Liver (tissue), 9 donors: ENCODE results near the gene RAI1. TPM values are rescaled to one million over a fixed set of nuclear protein-coding genes. Genes with fewer than 3 reads are reported as not detected.

ENCODE experiments used
- DNase-seq: peaks from one replicate; pipeline ENCODE4 v3.0.0-alpha.2; 2017; ENCODE audit warnings: low spot score
- H3K27ac ChIP-seq, 2 donors: one replicate each; pipeline ENCODE4 v1.7.0; 2013; ENCODE audit warnings: inconsistent platforms in 2 of 2, low read length in 2 of 2, control low read depth in 1 of 2, low read depth in 1 of 2, mild to moderate bottlenecking in 1 of 2
- H3K27me3 ChIP-seq, 4 donors: one replicate each; pipeline versions ENCODE4 v1.6.1 to v1.7.0; 2013; ENCODE audit warnings: low read length in 3 of 4, inconsistent platforms in 1 of 4, mild to moderate bottlenecking in 1 of 4, moderate library complexity in 1 of 4; ENCODE audit not compliant: control insufficient read depth in 4 of 4, insufficient read depth in 4 of 4
- H3K36me3 ChIP-seq, 4 donors: one replicate each; pipeline versions ENCODE4 v1.6.1 to v1.7.0; 2013; ENCODE audit warnings: low read length in 3 of 4, mild to moderate bottlenecking in 3 of 4, low read depth in 1 of 4, moderate library complexity in 1 of 4; ENCODE audit not compliant: control insufficient read depth in 4 of 4, insufficient read depth in 3 of 4
- H3K4me1 ChIP-seq, 4 donors: one replicate each; pipeline versions ENCODE4 v1.6.1 to v1.7.0; 2013; ENCODE audit warnings: low read length in 3 of 4, mild to moderate bottlenecking in 3 of 4, moderate library complexity in 1 of 4; ENCODE audit not compliant: control insufficient read depth in 4 of 4, insufficient read depth in 4 of 4
- H3K4me3 ChIP-seq, 3 donors: one replicate each; pipeline versions ENCODE4 v1.6.1 to v1.7.0; 2013; ENCODE audit warnings: low read length in 3 of 3, control low read depth in 1 of 3, low read depth in 1 of 3, mild to moderate bottlenecking in 1 of 3
- H3K9ac ChIP-seq, 2 donors: one replicate each; pipeline ENCODE4 v1.7.0; 2013; ENCODE audit warnings: low read length in 2 of 2, mild to moderate bottlenecking in 2 of 2, moderate library complexity in 2 of 2, control low read depth in 1 of 2, low read depth in 1 of 2
- H3K9me3 ChIP-seq, 4 donors: one replicate each; pipeline versions ENCODE4 v1.6.1 to v1.7.0; 2013; ENCODE audit warnings: low read length in 3 of 4; ENCODE audit not compliant: control insufficient read depth in 4 of 4
- EGR1 ChIP-seq, 2 donors: IDR thresholded peaks; 2 replicates each; pipeline ENCODE4 v1.6.1; 2016 to 2018; ENCODE audit warnings: antibody characterized with exemption in 2 of 2, low read depth in 2 of 2
- FOXA1 ChIP-seq: IDR thresholded peaks from 2 replicates; pipeline ENCODE4 v1.6.1; 2016; ENCODE audit warnings: antibody characterized with exemption
- FOXA2 ChIP-seq: IDR thresholded peaks from 2 replicates; pipeline ENCODE4 v1.6.1; 2016; ENCODE audit warnings: antibody characterized with exemption
- GABPA ChIP-seq, 2 donors: IDR thresholded peaks in 1 of 2; conservative IDR thresholded peaks in 1 of 2; 2 replicates each; pipeline ENCODE4 v1.6.1; 2016; ENCODE audit warnings: antibody characterized with exemption in 2 of 2, mild to moderate bottlenecking in 1 of 2, moderate library complexity in 1 of 2
- HNF4A ChIP-seq, 2 donors: conservative IDR thresholded peaks; 2 replicates each; pipeline ENCODE4 v1.6.1; 2016; ENCODE audit warnings: antibody characterized with exemption in 2 of 2, mild to moderate bottlenecking in 2 of 2
- HNF4G ChIP-seq: IDR thresholded peaks from 2 replicates; pipeline ENCODE4 v1.6.1; 2016; ENCODE audit warnings: antibody characterized with exemption
- JUND ChIP-seq, 2 donors: IDR thresholded peaks; 2 replicates each; pipeline ENCODE4 v1.6.1; 2016; ENCODE audit warnings: antibody characterized with exemption in 2 of 2
- NR2F2 ChIP-seq: IDR thresholded peaks from 2 replicates; pipeline ENCODE4 v1.6.1; 2016; ENCODE audit warnings: antibody characterized with exemption
- RAD21 ChIP-seq, 2 donors: IDR thresholded peaks; 2 replicates each; pipeline ENCODE4 v1.6.1; 2016; ENCODE audit warnings: antibody characterized with exemption in 2 of 2, mild to moderate bottlenecking in 2 of 2
- RXRA ChIP-seq, 2 donors: IDR thresholded peaks; 2 replicates each; pipeline ENCODE4 v1.6.1; 2017 to 2018; ENCODE audit warnings: antibody characterized with exemption in 2 of 2, mild to moderate bottlenecking in 1 of 2
- SP1 ChIP-seq: IDR thresholded peaks from 2 replicates; pipeline ENCODE4 v1.6.1; 2018; ENCODE audit warnings: antibody characterized with exemption, mild to moderate bottlenecking
- TAF1 ChIP-seq: conservative IDR thresholded peaks from 2 replicates; pipeline ENCODE4 v1.6.1; 2016; ENCODE audit warnings: antibody characterized with exemption, mild to moderate bottlenecking
- YY1 ChIP-seq: IDR thresholded peaks from 2 replicates; pipeline ENCODE4 v1.6.1; 2016; ENCODE audit warnings: antibody characterized with exemption, mild to moderate bottlenecking
- WGBS: extraction: QIAGEN DNeasy Blood & Tissue Kit; methylation state at CpG from one replicate; pipeline ENCODE4 v1.1.7; 2013; 5-methylcytosine and 5-hydroxymethylcytosine counted together
- polyA plus RNA-seq, 2 donors: library from polyadenylated mRNA; stranded (reverse) in 1 of 2; unstranded in 1 of 2; fragments of 200-250 nt in 1 of 2; fragments of >200 nt in 1 of 2; fragmentation: Nextera tagmentation in 1 of 2; extraction: Ambion mirVana in 1 of 2; gene quantifications; one replicate each; pipeline versions ENCODE4 v1.2.1 to v1.2.3, GENCODE V29; 2013 to 2015
- total RNA-seq, 2 donors: library from RNA; depleted of rRNA; stranded (reverse); fragments of >200 nt; gene quantifications; one replicate each; pipeline ENCODE4 v1.2.3, GENCODE V29; 2014
- TF ChIP-seq, protein P1 (sequence below): IDR thresholded peaks from 2 replicates; pipeline ENCODE4 v1.6.1; 2016; ENCODE audit warnings: antibody characterized with exemption
- TF ChIP-seq, protein P2 (sequence below): IDR thresholded peaks from 2 replicates; pipeline ENCODE4 v1.6.1; 2016; ENCODE audit warnings: antibody characterized with exemption
- TF ChIP-seq, protein P3 (sequence below): fragments of 150-350 bp; IDR thresholded peaks from 2 replicates; pipeline ENCODE4 v1.5.1; 2017; ENCODE audit warnings: improper control_type of control experiment, low read depth, low read length; ENCODE audit not compliant: missing input control
- TF ChIP-seq, protein P4 (sequence below): IDR thresholded peaks from 2 replicates; pipeline ENCODE4 v1.6.1; 2016; ENCODE audit warnings: antibody characterized with exemption, mild to moderate bottlenecking
- TF ChIP-seq, protein P5 (sequence below): IDR thresholded peaks from 2 replicates; pipeline ENCODE4 v1.6.1; 2016; ENCODE audit warnings: antibody characterized with exemption
- donor health status: healthy.
- donor health status: healthy.
- donor health status: healthy.
- donor health status: healthy.
- donor health status: healthy.

RAI1 gene
- total and polyA plus RNA-seq, 4 donors: 0.57 to 7.6 (median 5.3) TPM

DNA sequence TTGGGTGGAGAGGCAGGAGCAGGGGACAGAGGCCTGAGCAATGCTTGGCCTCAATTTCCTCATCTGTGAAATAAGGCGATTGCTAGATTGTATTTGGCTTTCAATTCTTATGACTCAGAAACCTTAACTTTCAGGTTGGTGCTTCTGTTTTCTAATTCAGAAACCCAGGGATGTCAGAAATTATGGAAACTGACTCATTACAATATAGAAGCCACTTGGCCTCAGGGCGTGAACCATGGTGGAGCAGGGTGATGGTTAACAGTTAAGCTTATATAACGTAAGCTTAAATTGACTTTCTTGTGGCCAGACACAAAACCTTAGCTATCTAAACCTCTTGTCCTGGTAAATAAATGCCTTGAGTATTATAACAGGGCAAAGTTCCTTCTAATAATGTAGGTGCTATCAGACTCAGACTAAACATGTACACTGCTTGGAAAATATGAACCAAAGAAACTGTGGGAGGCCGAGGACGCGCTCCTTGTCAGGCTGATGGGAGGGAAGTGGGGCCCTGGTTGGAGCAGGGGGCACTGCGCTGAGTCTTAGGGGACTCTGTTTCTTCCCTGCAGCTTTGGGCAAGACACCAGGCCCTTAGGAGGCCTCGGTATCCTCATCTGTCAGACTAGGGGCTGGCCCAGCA is 172.7 kb downstream of the RAI1 start:
- 92% methylated on average over 8 of the region's 8 CpGs for WGBS

More for the DNA sequence above, 172.7 kb downstream of the RAI1 start:
- H3K9ac ChIP-seq: no peak overlapping the region
- peaks cover 5 to 18% (median 10%) of the 10 kb centered on the region in 4 donors for H3K4me1 ChIP-seq
- no peaks in the 10 kb centered on the region for H3K9me3 ChIP-seq
- no peak for TF ChIP-seq NR2F2
- TF ChIP-seq, protein P1, sequence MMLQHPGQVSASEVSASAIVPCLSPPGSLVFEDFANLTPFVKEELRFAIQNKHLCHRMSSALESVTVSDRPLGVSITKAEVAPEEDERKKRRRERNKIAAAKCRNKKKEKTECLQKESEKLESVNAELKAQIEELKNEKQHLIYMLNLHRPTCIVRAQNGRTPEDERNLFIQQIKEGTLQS: no peak
- no peak for TF ChIP-seq SP1
- no peak for TF ChIP-seq RAD21 (IDR thresholded peaks at IDR 0.05)
- no peak for TF ChIP-seq RXRA (IDR thresholded peaks at IDR 0.05)
- TF ChIP-seq, protein P2, sequence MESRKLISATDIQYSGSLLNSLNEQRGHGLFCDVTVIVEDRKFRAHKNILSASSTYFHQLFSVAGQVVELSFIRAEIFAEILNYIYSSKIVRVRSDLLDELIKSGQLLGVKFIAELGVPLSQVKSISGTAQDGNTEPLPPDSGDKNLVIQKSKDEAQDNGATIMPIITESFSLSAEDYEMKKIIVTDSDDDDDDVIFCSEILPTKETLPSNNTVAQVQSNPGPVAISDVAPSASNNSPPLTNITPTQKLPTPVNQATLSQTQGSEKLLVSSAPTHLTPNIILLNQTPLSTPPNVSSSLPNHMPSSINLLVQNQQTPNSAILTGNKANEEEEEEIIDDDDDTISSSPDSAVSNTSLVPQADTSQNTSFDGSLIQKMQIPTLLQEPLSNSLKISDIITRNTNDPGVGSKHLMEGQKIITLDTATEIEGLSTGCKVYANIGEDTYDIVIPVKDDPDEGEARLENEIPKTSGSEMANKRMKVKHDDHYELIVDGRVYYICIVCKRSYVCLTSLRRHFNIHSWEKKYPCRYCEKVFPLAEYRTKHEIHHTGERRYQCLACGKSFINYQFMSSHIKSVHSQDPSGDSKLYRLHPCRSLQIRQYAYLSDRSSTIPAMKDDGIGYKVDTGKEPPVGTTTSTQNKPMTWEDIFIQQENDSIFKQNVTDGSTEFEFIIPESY: no peak
- no peak for TF ChIP-seq FOXA1
- TF ChIP-seq JUND (IDR thresholded peaks at IDR 0.05): no peak
- no peak for TF ChIP-seq HNF4A (conservative IDR thresholded peaks at IDR 0.05)
- no peak for TF ChIP-seq TAF1
- TF ChIP-seq EGR1 (IDR thresholded peaks at IDR 0.05; ENCODE audit: low read depth in 2 of 2): no peak
- TF ChIP-seq HNF4G: no peak
- TF ChIP-seq, protein P3, sequence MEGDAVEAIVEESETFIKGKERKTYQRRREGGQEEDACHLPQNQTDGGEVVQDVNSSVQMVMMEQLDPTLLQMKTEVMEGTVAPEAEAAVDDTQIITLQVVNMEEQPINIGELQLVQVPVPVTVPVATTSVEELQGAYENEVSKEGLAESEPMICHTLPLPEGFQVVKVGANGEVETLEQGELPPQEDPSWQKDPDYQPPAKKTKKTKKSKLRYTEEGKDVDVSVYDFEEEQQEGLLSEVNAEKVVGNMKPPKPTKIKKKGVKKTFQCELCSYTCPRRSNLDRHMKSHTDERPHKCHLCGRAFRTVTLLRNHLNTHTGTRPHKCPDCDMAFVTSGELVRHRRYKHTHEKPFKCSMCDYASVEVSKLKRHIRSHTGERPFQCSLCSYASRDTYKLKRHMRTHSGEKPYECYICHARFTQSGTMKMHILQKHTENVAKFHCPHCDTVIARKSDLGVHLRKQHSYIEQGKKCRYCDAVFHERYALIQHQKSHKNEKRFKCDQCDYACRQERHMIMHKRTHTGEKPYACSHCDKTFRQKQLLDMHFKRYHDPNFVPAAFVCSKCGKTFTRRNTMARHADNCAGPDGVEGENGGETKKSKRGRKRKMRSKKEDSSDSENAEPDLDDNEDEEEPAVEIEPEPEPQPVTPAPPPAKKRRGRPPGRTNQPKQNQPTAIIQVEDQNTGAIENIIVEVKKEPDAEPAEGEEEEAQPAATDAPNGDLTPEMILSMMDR: no peak
- TF ChIP-seq, protein P4, sequence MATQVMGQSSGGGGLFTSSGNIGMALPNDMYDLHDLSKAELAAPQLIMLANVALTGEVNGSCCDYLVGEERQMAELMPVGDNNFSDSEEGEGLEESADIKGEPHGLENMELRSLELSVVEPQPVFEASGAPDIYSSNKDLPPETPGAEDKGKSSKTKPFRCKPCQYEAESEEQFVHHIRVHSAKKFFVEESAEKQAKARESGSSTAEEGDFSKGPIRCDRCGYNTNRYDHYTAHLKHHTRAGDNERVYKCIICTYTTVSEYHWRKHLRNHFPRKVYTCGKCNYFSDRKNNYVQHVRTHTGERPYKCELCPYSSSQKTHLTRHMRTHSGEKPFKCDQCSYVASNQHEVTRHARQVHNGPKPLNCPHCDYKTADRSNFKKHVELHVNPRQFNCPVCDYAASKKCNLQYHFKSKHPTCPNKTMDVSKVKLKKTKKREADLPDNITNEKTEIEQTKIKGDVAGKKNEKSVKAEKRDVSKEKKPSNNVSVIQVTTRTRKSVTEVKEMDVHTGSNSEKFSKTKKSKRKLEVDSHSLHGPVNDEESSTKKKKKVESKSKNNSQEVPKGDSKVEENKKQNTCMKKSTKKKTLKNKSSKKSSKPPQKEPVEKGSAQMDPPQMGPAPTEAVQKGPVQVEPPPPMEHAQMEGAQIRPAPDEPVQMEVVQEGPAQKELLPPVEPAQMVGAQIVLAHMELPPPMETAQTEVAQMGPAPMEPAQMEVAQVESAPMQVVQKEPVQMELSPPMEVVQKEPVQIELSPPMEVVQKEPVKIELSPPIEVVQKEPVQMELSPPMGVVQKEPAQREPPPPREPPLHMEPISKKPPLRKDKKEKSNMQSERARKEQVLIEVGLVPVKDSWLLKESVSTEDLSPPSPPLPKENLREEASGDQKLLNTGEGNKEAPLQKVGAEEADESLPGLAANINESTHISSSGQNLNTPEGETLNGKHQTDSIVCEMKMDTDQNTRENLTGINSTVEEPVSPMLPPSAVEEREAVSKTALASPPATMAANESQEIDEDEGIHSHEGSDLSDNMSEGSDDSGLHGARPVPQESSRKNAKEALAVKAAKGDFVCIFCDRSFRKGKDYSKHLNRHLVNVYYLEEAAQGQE: no peak
- TF ChIP-seq GABPA (IDR thresholded peaks at IDR 0.05 in 1 of 2, conservative IDR thresholded peaks at IDR 0.05 in 1 of 2): no peak
- no peak for TF ChIP-seq FOXA2
- TF ChIP-seq, protein P5, sequence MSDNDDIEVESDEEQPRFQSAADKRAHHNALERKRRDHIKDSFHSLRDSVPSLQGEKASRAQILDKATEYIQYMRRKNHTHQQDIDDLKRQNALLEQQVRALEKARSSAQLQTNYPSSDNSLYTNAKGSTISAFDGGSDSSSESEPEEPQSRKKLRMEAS: no peak
- TF ChIP-seq YY1: no peak
- no peaks in the 10 kb centered on the region for H3K36me3 ChIP-seq
- H3K27me3 ChIP-seq: no peaks in the 10 kb centered on the region
- no peak overlapping the region for H3K27ac ChIP-seq
- H3K4me3 ChIP-seq: no peak overlapping the region
- DNase-seq: no peak
